SK-MEL-5 (cell line): ENCODE results near the gene PAFAH1B2. TPM values are rescaled to one million over a fixed set of nuclear protein-coding genes. Genes with fewer than 3 reads are reported as not detected.
"Not testable (repeated sequence)": the region's sequence is repeated elsewhere in the genome, so short reads cannot be mapped to it uniquely, and the experiment has no call there.

Source experiments
- DNase-seq: peaks from one replicate; pipeline ENCODE4 v3.0.0-alpha.2; 2016; ENCODE audit warnings: low read depth, low spot score
- in situ Hi-C: cut with HindIII; loops from 2 replicates; pipeline ENCODE4 v1.10.0; 2016; ENCODE audit warnings: low sequenced_read_pairs, high pct_unique_total_duplicates, low pct_unique_long_range_greater_than_20kb
- total RNA-seq: library from RNA; depleted of rRNA; stranded (reverse); fragments of >200 nt; shearing (Covaris generic); gene quantifications from 2 replicates; pipeline ENCODE4 v1.2.3, GENCODE V29; 2014

The PAFAH1B2 gene
- total RNA-seq, 1 experiment from 2014 or later, result 108 TPM

DNA sequence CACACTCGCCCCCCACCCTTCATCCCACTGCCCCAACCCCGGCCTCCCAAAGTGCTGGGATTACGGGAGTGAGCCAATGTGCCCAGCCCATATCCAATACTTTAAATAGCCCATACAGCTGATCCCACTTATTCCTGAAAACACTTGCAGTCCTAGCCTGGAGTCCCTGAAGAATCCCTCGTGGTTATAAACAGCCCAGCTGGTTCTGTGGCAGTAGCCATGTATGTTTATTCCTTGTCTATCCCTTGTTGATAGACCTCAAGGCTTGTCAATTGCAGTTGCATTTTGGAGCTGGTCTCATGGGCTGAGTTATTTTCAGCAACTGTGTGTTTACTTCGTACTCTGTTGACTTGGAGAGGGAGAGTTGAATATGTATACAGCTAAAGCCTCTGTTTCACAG lies 21.5 kb upstream of the PAFAH1B2 start:
- no peak for DNase-seq
- in situ Hi-C loops, result no loop called here

DNA sequence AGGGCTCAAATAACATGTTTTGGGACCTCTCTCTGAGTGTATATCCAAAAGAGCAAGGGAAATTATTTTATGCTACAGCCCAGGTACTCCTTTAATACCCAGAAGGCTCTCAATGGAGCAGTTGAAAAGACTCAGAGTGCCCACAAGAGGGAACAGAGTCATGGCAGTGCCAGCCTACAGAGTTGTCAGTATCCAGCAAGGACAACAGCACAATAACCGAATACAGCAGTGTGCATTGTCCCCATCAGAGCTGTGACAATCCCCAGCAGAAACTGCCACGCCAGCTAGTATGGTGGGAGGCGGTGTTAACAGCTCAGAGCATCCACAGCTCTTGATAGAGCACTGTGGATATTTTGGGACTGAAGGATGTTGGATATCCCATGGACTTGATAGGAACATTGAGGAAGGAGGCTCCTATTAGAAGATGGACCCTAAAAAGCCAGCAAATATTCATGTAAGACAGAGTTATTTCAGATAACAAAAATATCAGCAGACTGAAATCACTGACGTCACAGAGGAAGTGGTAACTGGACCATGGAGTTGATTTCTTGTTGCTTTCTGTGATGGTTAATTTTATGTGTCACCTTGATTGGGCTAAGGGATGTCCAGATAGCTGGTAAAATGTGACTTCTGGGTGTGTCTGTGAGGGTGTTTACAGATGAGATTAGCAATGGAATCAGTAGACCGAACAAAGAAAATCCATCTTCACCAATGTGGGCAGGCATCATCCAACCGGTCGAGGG lies 17.7 kb upstream of the PAFAH1B2 start:
- no peak for DNase-seq
- in situ Hi-C loops, result no loop called here

DNA sequence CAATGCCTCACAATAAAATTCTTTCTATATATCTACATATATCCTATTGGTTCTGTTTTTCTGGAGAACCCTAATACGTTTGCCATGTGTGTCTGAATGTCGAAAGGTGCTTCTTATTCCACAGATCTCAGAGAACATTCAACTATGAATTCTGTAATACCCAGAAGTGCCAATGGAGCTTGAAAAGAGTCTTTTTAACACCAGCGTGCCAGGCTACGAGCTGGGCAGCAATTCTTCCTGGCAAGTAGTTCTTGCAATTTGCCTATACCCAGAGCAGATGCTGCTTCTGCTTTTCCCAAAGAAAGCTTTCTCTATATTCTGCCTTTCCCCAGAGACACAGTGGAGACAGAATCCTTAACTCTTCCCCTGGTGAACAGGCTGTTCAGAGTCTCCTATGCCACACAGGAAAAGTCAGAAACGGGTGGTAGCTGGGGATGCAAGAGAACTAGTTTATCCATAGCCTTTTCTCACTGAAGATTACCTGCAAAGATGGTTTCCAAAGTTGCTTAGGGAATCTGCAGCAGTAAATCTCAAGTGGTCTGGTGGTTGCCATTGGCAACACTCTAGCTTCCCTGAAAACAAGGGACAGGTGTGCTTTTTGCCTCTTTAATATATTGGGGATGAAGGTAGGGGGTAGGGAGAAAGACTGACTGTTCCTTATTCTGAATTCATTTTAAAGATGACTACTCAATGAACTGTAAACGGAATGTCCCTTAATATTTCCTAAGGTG lies 16.8 kb upstream of the PAFAH1B2 start:
- in situ Hi-C loops, result no loop called here
- DNase-seq, result no peak

DNA sequence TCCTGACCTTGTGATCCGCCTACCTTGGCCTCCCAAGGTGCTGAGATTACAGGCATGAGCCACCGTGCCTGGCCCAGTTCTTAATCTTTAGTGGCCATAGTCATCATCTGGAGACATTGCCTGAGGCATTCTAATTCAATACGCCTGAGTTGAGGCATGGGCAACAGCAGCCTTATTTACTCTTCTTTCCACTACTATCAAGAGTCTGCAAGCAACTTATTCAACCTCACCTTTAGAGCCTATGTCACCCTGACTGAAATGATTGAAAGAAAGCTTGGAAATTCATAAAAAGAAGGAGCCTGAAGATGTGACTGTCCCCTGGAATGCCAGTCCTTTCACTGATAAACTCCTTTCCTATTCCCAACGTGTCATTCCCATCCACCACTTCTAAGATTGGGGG lies 15.8 kb upstream of the PAFAH1B2 start:
- in situ Hi-C loops, result no loop called here
- DNase-seq, result no peak

DNA sequence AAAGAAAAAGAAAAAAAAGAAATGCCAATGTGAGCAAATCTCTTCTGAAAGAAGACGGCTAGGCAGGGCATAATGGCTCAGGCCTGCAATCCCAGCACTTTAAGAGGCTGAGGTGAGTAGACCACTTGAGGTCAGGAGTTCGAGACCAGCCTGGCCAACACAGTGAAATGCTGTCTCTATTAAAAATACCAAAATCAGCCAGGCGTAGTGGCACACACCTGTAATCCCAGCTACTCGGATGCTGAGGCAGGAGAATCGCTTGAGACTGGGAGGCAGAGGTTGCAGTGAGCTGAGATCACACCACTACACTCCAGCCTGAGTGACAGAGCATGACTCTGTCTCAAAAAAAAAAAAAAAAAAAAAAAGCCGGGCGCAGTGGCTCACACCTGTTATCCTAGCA lies 13.7 kb upstream of the PAFAH1B2 start:
- DNase-seq, in situ Hi-C loops: not testable (repeated sequence)

DNA sequence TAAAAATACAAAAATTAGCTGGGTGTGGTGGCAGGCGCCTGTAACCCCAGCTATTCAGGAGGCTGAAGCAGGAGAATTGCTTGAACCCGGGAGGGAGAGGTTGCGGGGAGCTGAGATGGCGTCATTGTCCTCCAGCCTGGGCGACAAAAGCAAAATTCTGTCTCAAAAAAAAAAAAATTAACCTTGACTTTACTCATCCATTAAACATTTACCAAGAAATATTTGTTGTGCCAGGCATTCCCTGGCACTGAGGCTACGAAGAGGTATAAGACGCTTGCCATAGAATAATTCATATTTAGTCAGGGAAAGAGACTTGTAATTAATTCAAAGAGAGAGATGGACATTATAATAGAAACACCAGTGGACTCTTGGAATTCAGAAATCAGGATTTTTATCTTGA lies 13.2 kb upstream of the PAFAH1B2 start:
- DNase-seq, result no peak
- in situ Hi-C loops, result no loop called here

DNA sequence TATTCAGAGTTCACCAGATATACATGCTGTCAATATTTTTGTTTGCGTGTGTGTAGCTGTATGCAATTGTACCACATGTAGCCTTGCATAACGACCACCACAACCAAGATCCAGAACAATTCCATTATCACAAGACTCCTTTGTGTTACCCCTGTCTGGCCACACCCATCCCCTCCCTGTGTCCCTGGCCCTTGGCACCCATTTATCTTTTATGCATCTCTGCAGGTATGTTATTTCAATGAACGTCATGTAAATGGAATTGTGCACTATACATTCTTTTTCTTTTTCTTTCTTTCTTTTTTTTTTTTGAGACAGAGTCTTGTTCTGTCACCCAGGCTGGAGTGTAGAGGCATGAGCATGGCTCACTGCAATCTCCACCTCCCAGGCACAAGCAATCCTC lies 9.7 kb upstream of the PAFAH1B2 start:
- in situ Hi-C loops, result no loop called here
- no peak for DNase-seq

DNA sequence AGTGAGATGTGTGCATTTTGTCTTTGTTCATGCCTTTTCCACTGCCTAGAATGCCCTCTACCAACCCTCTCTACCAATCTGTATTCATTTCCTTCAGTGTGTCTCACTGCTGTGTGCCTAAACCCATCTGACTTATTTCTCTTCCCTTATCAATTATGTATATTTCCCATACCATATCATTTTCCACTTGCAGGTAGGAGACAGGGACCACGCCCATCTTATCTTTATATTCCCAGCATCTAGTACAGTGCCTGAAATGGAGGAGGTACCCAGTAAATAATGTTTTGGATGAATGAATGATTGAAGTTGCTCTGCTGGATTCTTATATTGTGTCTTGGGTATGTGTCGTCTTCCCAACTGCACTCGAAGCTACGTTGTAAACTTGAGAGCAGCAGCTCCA lies 9.1 kb upstream of the PAFAH1B2 start:
- in situ Hi-C loops, DNase-seq: not testable (repeated sequence)

DNA sequence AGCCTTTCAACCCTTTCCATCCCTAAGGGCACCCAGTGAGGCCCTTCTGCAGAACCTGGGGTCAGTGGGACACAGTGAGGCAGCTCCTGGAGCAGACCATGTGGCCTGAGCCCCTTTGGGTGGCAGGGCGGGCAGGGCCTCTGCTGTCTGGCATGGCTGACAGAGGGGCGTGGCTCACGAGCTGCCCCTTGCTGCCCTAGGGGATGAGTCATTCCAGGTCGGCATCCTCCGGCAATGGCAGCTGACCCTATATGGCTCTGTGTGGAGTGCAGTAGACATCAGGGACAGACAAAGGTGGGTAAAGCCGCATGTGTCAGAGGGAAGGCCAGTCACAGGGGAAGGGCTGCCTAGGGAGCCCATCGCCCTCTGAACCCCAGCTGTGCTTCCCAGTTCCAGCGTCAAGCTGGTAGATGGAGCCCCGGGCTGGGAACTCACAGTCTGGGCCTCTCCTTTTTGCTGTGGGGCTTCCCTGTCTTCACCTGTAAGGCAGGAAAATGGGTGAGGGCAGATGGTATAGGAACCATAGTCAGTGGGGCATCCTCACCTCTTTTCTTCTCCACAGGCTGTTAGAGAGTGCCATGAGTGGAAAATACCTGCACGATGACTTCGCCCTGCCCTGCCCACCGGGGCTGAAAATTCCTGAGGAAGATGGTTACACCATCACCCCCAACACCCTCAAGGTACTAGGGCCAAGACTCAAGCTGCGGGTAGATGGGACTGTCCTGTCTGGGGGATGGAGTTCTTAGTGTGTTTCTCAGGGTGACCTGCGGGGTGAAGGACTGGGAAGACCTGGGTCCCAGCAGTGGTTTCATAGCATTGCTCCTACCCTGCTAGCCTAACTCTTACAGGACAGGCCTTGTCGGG lies 6.6 kb upstream of the PAFAH1B2 start:
- DNase-seq, in situ Hi-C loops: not testable (repeated sequence)

DNA sequence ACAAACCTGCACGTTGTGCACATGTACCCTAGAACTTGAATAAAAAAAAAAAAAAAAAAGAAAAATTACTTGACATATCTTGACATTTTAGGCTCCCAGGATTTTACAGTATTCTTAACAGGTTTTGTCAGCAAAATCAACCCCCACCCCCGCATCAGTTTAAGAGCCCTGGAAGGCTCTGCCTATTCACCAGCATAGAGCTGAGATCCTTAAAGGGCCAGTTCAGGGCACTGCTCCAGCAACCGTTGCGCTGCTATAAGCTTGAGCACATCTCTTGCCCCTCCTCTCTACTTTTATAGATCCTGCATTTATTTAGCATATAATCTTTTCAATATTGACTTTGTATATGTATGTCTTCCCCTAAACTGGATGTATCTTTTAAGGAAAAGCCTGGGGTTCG lies 697 bp upstream of the PAFAH1B2 start:
- peak; percentile 47 for DNase-seq
- in situ Hi-C loops, result no loop called here

DNA sequence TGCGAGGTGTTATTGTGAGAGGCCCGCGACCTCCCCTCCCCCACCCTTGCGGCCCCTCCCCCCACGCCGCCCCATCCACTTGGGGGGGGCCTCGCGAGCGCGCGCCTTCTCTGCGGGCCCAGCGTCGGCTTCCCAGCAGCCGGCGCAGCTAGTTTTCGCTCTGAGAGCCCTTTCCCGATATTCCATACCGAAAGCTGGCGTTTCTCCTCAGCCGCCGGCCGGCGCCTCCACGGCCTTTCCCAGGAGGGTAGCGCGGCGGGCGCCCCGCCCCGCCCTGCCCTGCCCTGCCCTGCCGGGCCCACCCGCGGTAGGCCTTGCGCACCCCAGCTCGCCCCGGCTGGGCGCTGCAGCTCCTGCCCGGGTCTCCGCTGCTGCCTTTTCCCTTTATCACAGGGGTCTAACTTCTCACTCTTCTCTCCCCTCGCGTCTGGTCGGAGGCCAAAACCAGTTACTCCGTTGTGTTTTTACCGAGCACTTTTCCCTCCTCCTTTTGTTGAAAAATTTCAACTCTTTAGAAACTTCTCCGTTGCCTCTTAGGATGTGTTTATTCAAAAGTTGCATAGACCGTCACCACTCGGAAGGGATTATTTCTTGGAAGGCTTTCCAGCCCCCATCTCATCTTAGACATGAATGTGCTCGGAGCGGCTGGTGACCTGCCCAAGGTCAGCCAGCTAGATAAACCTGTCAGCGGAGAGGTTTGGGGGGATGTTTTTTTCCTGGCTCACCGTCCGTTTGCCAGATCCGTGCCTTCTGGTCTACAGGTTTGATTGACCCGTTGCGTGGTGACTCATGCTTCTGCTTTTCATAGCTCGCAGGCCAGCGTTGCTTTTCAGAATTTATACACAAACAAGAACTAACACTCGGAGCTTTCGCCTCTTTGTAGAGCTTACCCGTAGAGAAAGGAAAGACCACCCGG lies 648 bp downstream of the PAFAH1B2 start:
- DNase-seq, result peak; percentile 38
- in situ Hi-C loops, result no loop called here

DNA sequence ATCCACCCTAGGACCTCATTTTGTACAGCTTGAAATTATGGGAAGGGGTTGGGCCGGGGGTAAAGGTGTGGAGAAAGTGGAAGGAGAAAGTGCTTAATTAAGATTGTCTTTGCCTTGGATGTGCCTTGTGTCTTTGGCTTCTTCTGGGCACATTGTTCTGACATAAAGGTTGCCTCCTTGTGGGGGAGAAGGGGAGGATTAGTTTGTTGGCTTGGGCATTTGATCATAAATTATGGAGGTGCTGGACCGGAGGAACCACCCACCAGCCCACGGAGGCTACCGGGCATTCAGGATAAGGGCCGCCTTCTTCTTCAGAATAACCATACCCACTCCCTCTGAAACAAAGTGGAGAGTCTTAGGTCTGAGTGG lies 1.3 kb downstream of the PAFAH1B2 start:
- DNase-seq, result peak; percentile 35
- in situ Hi-C loops, result no loop called here

DNA sequence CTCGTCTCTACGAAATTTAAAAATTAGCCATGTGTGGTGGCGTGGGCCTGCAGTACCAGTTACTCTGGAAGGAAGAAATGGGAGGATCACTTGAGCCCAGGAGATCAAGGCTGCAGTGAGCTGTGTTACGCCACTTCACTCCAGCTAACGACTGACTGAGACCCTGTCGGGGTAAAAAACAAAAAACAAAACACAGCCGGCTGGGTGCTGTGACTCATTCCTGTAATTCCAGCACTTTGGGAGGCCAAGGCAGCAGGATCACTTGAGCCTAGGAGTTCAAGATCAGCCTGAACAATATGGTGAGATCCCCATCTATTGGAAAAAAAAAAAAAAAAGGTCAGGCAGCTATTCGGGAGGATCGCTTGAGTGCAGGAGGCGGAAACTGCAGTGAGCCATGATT lies 2.4 kb downstream of the PAFAH1B2 start:
- no peak for DNase-seq
- in situ Hi-C loops, result no loop called here

DNA sequence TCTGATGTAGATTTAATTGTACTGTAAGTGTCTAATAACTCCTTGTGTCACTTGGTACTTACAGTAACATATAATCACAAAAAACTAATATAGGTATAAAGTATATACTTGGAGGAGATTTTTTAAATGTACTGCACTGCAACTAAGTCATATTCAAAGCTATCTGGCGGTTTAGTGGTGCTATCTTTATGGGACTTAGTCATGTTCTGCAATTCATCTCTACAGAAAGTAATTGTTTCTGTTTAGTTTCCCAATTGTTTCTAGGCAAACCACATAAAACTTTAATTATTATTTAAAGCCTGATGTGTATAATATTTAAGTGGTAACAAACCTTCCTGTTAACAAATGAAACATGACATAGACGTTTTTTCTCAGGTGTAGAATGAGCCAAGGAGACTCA lies 8.0 kb downstream of the PAFAH1B2 start:
- no peak for DNase-seq
- in situ Hi-C loops, result no loop called here

DNA sequence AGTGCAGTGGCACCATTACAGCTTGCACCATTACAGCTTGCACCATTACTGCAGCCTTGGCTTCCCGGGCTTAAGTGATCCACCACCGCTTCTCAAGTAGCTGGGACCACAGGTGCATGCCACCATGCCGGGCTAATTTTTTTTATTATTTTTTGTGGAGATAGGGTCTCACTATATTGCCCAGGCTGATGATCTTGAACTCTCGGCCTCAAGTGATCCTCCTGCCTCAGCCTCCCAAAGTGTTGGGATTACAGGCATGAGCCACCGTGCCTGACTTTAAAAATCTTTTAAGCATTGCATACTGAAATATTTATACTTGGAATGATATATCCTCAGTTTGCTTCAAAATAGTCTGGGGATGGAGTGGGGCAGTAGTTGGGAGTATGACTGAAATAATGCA lies 10.4 kb downstream of the PAFAH1B2 start:
- DNase-seq, result no peak
- in situ Hi-C loops, result no loop called here

DNA sequence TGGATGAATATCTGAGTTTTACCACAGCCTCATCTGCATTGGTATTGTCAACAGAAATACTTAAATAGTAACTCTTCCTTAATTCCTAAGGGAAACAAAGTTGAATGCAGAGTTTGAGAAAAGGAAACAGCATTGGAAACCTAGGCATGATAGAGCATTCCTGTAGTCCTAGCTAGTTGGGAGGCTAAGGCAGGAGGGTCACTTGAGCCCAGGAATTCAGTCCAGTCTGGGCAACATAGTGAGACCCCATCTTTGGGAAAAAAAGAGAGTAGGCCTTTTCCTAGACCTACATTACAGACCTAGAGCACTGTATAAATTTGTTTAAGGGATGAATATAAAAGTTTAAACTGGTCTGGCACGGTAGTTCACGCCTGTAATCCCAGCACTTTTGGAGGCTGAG lies 13.4 kb downstream of the PAFAH1B2 start:
- DNase-seq, result no peak
- in situ Hi-C loops, result no loop called here

DNA sequence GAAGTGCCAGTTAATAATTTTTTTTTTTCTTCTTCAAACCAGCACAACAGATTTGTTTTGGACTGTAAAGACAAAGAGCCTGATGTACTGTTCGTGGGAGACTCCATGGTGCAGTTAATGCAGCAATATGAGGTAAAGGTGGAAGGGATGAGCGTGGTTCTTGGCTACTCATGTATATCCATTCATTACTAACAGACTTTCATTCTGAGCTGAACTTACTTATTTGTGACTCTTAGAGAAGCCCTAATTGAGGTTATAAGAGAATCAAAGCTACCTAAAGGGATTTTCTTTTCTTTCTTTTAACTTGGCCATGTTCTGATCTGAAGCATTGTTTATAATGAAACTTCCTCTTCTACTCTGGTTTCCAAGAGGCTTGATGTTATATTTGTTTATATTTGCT lies 15.8 kb downstream of the PAFAH1B2 start:
- in situ Hi-C loops, result no loop called here
- DNase-seq, result no peak
